ENCODE measurements around the gene ADAMTSL4.

GRCh38 chr1:150507912-150508864 lies 41.0 kb upstream of the ADAMTSL4 start, which contains the start of gene ECM1:
- no peak for TF ChIP-seq CTCF (IDR thresholded peaks at IDR 0.05)
- TF ChIP-seq POLR2AphosphoS5 (IDR thresholded peaks at IDR 0.05) = no peak
- peak in 1 of 2 donors; percentile 23 for TF ChIP-seq POLR2A (IDR thresholded peaks at IDR 0.05)
